Lower lobe of right lung (tissue), 2 donors: Measurements from ENCODE around the gene KCNA4. TPM values are rescaled to one million over a fixed set of nuclear protein-coding genes. Genes with fewer than 3 reads are reported as not detected.
"Not testable (repeated sequence)": the region's sequence is repeated elsewhere in the genome, so short reads cannot be mapped to it uniquely, and the experiment has no call there.

ENCODE experiments used
- ATAC-seq, 2 donors: fragments of 200-7000 bp; cut with Tn5 transposase; one replicate each; pipeline ENCODE4 v1.9.1; 2020 to 2022; ENCODE audit warnings: mild to moderate bottlenecking in 2 of 2, moderate library complexity in 2 of 2
- DNase-seq: peaks from one replicate; pipeline ENCODE4 v3.0.0-alpha.2; 2020
- H3K27ac ChIP-seq: fragments of 200-600 bp; one replicate; pipeline ENCODE4 v1.8.0; 2022
- H3K27me3 ChIP-seq: fragments of 200-600 bp; one replicate; pipeline ENCODE4 v1.8.0; 2022; ENCODE audit warnings: low read depth
- H3K36me3 ChIP-seq: fragments of 200-600 bp; one replicate; pipeline ENCODE4 v1.8.0; 2022; ENCODE audit warnings: mild to moderate bottlenecking
- H3K4me1 ChIP-seq: fragments of 200-600 bp; one replicate; pipeline ENCODE4 v1.8.0; 2022
- H3K4me3 ChIP-seq: fragments of 200-600 bp; one replicate; pipeline ENCODE4 v1.8.0; 2022; ENCODE audit warnings: mild to moderate bottlenecking
- H3K9me3 ChIP-seq: fragments of 200-600 bp; one replicate; pipeline ENCODE4 v1.8.0; 2022
- intact Hi-C: fragments of 100-400 bp; cut with DNase I; formaldehyde crosslinking; loops from one replicate; pipeline ENCODE4 v1.11.0; 2022
- total RNA-seq: library from RNA; stranded (reverse); fragmentation: NEBNext Ultra II Directional; extraction: Animal tissue kit (Norgen Biotek cat#: 25700); gene quantifications from one replicate; pipeline ENCODE4 v1.2.1, GENCODE V29; 2021
- TF ChIP-seq, protein P1 (sequence below): fragments of 200-600 bp; IDR thresholded peaks from one replicate; pipeline ENCODE4 v1.8.0; 2022; ENCODE audit warnings: antibody characterized with exemption, mild to moderate bottlenecking
- donor health status: DM: no; HTN: yes; CAD: no; lungs with severe emphysema.

Gene KCNA4
- total RNA-seq, 1 donor from 2014 or later, result 0.32 TPM

DNA sequence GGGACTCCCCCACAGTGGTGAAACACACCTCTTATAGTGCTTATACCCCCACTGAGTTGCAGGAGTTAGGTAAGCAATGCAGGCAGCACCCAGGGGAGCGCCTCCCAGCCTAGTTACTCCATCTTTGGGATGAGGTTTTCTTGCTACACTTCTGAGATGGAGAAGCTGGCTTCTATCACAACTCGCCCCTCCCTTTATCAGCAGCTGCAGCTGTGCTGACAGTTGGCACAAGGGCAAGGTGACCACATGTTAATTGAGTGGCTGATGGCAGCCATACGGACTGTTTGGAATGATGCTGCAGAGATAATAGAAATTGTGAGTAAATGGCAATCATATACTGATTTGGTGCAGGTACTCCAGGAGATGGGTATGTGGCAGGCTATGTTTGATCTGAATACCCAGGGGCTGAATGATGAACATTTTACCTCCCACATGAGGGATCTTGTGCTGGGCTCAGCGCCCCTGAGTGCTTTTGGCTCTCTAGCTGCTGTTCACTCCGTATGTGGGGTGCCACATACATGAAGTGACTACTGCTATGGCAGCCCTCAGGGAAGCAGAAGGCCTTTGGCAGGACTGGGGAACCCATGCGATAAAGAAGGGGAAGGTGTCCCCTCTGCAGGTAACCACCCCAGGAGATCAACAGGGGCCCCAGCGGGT is 29.2 kb upstream of the KCNA4 start:
- DNase-seq (no peak), ATAC-seq (no peak)
- TF ChIP-seq, protein P1, sequence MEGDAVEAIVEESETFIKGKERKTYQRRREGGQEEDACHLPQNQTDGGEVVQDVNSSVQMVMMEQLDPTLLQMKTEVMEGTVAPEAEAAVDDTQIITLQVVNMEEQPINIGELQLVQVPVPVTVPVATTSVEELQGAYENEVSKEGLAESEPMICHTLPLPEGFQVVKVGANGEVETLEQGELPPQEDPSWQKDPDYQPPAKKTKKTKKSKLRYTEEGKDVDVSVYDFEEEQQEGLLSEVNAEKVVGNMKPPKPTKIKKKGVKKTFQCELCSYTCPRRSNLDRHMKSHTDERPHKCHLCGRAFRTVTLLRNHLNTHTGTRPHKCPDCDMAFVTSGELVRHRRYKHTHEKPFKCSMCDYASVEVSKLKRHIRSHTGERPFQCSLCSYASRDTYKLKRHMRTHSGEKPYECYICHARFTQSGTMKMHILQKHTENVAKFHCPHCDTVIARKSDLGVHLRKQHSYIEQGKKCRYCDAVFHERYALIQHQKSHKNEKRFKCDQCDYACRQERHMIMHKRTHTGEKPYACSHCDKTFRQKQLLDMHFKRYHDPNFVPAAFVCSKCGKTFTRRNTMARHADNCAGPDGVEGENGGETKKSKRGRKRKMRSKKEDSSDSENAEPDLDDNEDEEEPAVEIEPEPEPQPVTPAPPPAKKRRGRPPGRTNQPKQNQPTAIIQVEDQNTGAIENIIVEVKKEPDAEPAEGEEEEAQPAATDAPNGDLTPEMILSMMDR, result no peak
- intact Hi-C loops, result no loop called here
- H3K36me3 ChIP-seq, result no peaks in the 10 kb centered on the region
- no peaks in the 10 kb centered on the region for H3K4me1 ChIP-seq
- H3K27me3 ChIP-seq, result no peaks in the 10 kb centered on the region
- no peak overlapping the region for H3K27ac ChIP-seq
- no peaks in the 10 kb centered on the region for H3K9me3 ChIP-seq
- no peak overlapping the region for H3K4me3 ChIP-seq

DNA sequence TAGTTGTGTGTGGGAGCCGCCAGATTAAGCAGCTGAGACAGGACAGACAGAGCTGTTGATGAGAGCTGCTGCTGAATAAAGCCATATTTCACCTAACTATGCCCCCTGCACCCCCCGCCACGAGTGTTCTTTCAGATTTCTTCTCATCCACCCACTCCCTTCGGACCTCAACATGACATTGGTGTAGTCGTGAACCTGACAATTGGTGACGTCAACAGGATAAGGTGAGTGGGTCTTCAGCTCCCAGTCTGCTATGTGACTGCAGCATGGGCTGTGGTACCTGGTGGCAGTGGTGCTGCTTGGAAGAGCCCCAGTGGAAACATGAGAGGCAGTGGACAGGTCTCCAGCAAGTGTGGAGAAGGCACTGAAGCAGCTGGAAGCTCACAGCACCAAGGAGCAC is 28.3 kb upstream of the KCNA4 start:
- DNase-seq (no peak), ATAC-seq (no peak)
- no peaks in the 10 kb centered on the region for H3K9me3 ChIP-seq

DNA sequence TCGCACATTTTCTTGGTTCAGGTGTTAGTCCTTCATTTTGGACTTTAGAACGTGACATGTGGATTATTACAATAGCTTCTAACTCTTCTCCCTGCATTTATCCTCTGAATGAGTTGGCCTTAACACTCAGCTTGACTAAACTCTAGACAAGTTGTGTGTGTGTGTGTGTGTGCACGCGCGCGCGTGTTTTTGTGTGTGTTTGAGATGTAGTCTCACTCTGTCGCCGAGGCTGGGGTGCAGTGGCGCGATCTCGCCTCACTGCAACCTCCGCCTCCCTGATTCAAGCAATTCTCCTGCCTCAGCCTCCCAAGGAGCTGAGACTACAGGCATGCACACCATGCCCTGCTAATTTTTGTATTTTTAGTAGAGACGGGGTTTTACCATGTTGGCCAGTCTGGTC is 24.3 kb upstream of the KCNA4 start:
- TF ChIP-seq, protein P1, result no peak
- Histone ChIP-seq H3K27me3 (no peaks in the 10 kb centered on the region), H3K4me3 (no peak overlapping the region), H3K36me3 (no peaks in the 10 kb centered on the region), H3K9me3 (no peaks in the 10 kb centered on the region), H3K4me1 (no peaks in the 10 kb centered on the region), H3K27ac (no peak overlapping the region)
- no peak for ATAC-seq
- DNase-seq, result no peak
- intact Hi-C loops, result no loop called here

More for the DNA sequence above, 28.3 kb upstream of the KCNA4 start:
- Histone ChIP-seq H3K4me1 (no peaks in the 10 kb centered on the region), H3K27me3 (no peaks in the 10 kb centered on the region), H3K27ac (no peak overlapping the region), H3K4me3 (no peak overlapping the region), H3K36me3 (no peaks in the 10 kb centered on the region)
- TF ChIP-seq, protein P1, result no peak
- intact Hi-C loops, result no loop called here

DNA sequence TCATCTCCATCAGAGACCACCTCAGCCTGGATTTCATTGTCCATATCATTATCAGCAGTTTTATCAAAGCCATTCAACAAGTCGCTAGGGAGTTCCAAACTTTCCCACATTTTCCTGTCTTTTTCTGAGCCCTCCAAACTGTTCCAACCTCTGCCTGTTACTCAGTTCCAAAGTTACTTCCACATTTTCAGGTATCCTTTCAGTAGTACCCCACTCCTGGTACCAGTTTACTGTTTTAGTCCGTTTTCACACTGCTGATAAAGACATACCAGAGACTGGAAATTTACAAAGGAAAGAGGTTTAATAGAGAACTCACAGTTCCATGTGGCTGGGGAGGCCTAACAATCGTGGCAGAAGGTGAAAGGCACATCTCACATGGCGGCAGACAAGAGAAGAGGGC is 17.9 kb upstream of the KCNA4 start:
- H3K27me3 ChIP-seq, intact Hi-C loops, H3K36me3 ChIP-seq, H3K4me1 ChIP-seq, H3K9me3 ChIP-seq, DNase-seq, H3K27ac ChIP-seq, H3K4me3 ChIP-seq, ATAC-seq: not testable (repeated sequence)

DNA sequence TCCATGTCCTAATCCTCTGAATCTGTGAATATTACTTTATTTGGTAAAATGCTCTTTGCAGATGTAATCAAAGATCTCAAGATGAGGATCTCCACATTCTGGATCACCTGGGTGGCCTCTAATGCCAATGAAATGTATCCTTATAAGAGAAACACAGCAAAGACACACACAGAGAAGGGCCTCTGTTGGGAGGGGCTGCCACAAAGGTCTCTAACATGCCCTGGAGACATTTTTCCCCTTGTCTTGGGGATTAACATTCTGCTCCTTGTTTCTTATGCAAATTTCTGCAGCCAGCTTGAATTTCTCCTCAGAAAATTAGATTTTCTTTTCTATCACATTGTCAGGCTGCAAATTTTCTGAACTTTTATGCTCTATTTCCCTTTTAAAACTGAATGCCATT is 17.3 kb upstream of the KCNA4 start:
- H3K9me3 ChIP-seq, H3K27ac ChIP-seq, H3K4me1 ChIP-seq, DNase-seq, H3K36me3 ChIP-seq, H3K27me3 ChIP-seq, intact Hi-C loops, ATAC-seq, H3K4me3 ChIP-seq: not testable (repeated sequence)

DNA sequence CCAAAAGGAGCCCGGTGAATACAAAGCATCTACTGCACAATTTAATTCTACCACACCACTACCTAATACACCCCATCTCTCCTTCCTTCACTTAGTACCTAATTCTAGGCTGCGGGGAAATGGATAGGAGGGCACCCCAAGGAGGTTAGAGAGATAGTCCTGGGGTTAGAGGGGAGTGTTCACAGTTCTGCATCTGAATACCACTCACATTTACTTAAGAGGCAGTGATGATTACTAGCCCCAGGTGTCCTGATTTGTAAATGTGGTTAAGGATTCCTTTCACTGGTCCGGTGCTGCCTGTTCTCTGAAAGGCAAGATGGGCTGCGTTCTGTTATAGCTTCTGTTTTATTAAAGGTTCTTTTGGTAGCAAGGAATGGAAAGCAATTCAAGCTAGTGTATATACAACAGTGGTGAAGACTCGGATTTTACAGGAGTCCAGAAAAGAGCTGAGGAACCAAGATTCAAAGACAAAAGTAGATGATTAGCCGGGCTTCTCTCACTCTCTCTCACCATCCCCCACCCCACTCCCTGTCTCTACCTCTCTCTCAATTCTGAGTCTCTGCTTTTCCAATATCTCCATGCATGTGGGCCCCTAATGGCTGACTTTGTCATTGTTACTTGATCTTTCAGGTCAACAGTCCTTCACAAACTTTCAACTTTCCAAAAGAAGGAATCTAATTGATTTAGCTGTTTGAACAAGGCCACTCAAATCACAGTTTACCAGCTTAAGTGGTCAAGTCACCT is 8.7 kb upstream of the KCNA4 start:
- Histone ChIP-seq H3K27ac (no peak overlapping the region), H3K4me3 (no peak overlapping the region), H3K27me3 (no peaks in the 10 kb centered on the region), H3K4me1 (peaks cover 6% of the 10 kb centered on the region), H3K36me3 (no peaks in the 10 kb centered on the region), H3K9me3 (no peaks in the 10 kb centered on the region)
- intact Hi-C loops, result no loop called here
- ATAC-seq (peak in 1 of 2 donors; percentile 22), DNase-seq (no peak)
- TF ChIP-seq, protein P1, result no peak
